Thyroid gland (tissue), 4 donors: ENCODE data around the gene CAMKMT. TPM values are rescaled to one million over a fixed set of nuclear protein-coding genes. Genes with fewer than 3 reads are reported as not detected.
"Not testable (repeated sequence)": the region's sequence is repeated elsewhere in the genome, so short reads cannot be mapped to it uniquely, and the experiment has no call there.

ENCODE experiments used
- DNase-seq, 2 donors: peaks; one replicate each; pipeline ENCODE4 v3.0.0-alpha.2; 2019
- H3K27ac ChIP-seq, 3 donors: fragments of 200-600 bp; sonication (generic); 1 replicate in 2 of 3; 2 replicates in 1 of 3; pipeline ENCODE4 v1.5.1; 2016 to 2019; ENCODE audit warnings: mild to moderate bottlenecking in 1 of 3, moderate library complexity in 1 of 3
- H3K27me3 ChIP-seq: fragments of 200-600 bp; sonication (generic); one replicate; pipeline ENCODE4 v1.5.1; 2019
- H3K36me3 ChIP-seq, 2 donors: fragments of 200-600 bp; sonication (generic); one replicate each; pipeline ENCODE4 v1.5.1; 2016 to 2019
- H3K4me1 ChIP-seq, 2 donors: fragments of 200-600 bp; sonication (generic); one replicate each; pipeline ENCODE4 v1.5.1; 2017 to 2019
- H3K4me3 ChIP-seq, 3 donors: fragments of 200-600 bp; sonication (generic); replicated peaks in 1 of 3; 1 replicate in 2 of 3; 2 replicates in 1 of 3; pipeline ENCODE4 v1.5.1; 2016; ENCODE audit warnings: mild to moderate bottlenecking in 1 of 3
- H3K9me3 ChIP-seq: fragments of 200-600 bp; sonication (generic); one replicate; pipeline ENCODE4 v1.5.1; 2017
- POLR2A ChIP-seq, 2 donors: fragments of 450-650 bp; IDR thresholded peaks; one replicate each; pipeline ENCODE4 v1.6.1; 2017; ENCODE audit warnings: antibody characterized with exemption in 2 of 2, mild to moderate bottlenecking in 2 of 2, moderate library complexity in 1 of 2
- WGBS, 2 donors: methylation state at CpG; one replicate each; pipeline ENCODE4 v1.1.5; 2017; 5-methylcytosine and 5-hydroxymethylcytosine counted together
- intact Hi-C: fragments of 100-400 bp; cut with DNase I; formaldehyde crosslinking; loops from one replicate; pipeline ENCODE4 v1.15.1; 2023
- total RNA-seq, 4 donors: library from RNA; depleted of rRNA; stranded (reverse); fragments of >200 nt; gene quantifications; one replicate each; pipeline ENCODE4 v1.2.3, GENCODE V29; 2016
- TF ChIP-seq, protein P1 (sequence below), 6 experiments: fragments of 200-600 bp in 3 of 6; fragments of 450-650 bp in 3 of 6; sonication (generic) in 3 of 6; IDR thresholded peaks; one replicate each; pipeline ENCODE4 v1.5.1; 2016 to 2019; ENCODE audit warnings: antibody characterized with exemption in 6 of 6, mild to moderate bottlenecking in 2 of 6, inconsistent platforms in 1 of 6, moderate library complexity in 1 of 6

Gene CAMKMT
- total RNA-seq, 4 donors from 2014 or later: 13.5 to 23.7 (median 17.2) TPM

DNA sequence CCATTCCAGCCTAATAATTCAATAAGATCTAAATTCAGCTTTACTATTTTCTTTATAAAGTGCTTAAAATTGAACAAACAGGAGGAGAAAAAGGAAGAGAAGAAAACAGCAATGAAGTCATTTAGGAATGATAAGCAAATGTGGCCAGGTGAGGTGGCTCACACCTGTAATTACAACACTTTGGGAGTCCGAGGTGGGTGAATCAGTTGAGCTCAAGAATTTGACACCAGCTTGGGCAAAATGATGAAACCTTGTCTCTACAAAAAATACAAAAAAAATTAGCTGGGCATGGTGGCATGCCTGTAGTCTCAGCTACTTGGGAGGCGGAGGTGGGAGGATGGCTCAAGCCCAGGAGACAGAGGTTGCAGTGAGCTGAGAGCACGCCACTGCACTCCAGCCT, 129.0 kb downstream of the CAMKMT start:
- H3K27ac ChIP-seq: no peak overlapping the region
- no peaks in the 10 kb centered on the region for H3K36me3 ChIP-seq
- no peaks in the 10 kb centered on the region for H3K27me3 ChIP-seq
- DNase-seq: no peak
- H3K4me1 ChIP-seq: no peaks in the 10 kb centered on the region
- intact Hi-C loops: no loop called here
- no peak for TF ChIP-seq POLR2A (IDR thresholded peaks at IDR 0.05)
- TF ChIP-seq, protein P1, sequence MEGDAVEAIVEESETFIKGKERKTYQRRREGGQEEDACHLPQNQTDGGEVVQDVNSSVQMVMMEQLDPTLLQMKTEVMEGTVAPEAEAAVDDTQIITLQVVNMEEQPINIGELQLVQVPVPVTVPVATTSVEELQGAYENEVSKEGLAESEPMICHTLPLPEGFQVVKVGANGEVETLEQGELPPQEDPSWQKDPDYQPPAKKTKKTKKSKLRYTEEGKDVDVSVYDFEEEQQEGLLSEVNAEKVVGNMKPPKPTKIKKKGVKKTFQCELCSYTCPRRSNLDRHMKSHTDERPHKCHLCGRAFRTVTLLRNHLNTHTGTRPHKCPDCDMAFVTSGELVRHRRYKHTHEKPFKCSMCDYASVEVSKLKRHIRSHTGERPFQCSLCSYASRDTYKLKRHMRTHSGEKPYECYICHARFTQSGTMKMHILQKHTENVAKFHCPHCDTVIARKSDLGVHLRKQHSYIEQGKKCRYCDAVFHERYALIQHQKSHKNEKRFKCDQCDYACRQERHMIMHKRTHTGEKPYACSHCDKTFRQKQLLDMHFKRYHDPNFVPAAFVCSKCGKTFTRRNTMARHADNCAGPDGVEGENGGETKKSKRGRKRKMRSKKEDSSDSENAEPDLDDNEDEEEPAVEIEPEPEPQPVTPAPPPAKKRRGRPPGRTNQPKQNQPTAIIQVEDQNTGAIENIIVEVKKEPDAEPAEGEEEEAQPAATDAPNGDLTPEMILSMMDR (IDR thresholded peaks at IDR 0.05): no peak
- H3K4me3 ChIP-seq: no peak overlapping the region
- H3K9me3 ChIP-seq: no peaks in the 10 kb centered on the region
- 98 to 100% methylated on average over 3 of the region's 3 CpGs for WGBS, 2 donors

DNA sequence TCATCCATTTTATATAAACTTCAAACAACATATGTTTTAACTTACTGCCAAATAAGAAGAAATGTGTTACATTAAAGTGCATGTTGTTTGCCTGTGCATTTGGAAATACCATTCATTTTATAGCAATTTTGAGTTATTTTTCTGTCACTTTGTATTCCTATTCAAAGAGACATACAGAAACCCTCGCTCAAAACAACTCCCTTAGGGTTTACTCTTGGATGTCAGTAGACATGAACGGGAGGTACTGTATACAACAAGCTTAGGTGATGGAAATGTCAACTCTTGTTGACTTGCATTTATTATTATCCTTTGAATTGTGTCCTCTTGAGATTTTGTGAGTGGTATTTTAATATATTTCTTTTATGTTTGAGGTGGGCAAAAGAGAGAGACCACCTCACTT, 132.3 kb downstream of the CAMKMT start:
- H3K27ac ChIP-seq: no peak overlapping the region
- no peaks in the 10 kb centered on the region for H3K36me3 ChIP-seq
- H3K4me3 ChIP-seq: no peak overlapping the region
- TF ChIP-seq, protein P1 (IDR thresholded peaks at IDR 0.05): no peak
- TF ChIP-seq POLR2A (IDR thresholded peaks at IDR 0.05): no peak
- 88 to 91% methylated on average over 2 of the region's 2 CpGs for WGBS, 2 donors
- intact Hi-C loops: no loop called here
- H3K27me3 ChIP-seq: no peaks in the 10 kb centered on the region
- H3K4me1 ChIP-seq: no peaks in the 10 kb centered on the region
- no peaks in the 10 kb centered on the region for H3K9me3 ChIP-seq
- DNase-seq: no peak

DNA sequence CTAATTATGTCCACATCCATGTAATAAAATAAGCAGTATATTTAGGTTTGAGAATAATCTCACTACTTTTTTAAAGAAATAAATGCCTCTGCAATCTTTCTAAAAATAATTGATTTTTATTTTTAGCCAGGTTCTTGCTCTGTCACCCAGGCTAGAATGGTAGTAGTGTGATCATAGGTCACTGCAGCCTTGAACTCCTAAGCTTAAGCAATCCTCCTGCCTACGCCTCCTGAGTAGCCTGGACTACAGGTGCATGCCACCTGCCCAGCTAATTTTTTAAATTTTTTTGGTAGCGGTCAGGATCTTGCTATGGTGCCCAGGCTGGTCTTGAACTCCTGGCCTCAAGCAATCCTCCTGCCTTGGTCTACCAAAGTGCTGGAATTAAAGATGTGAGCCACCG, 133.3 kb downstream of the CAMKMT start:
- 93 to 99% methylated on average over 3 of the region's 3 CpGs for WGBS, 2 donors
- intact Hi-C loops: no loop called here

DNA sequence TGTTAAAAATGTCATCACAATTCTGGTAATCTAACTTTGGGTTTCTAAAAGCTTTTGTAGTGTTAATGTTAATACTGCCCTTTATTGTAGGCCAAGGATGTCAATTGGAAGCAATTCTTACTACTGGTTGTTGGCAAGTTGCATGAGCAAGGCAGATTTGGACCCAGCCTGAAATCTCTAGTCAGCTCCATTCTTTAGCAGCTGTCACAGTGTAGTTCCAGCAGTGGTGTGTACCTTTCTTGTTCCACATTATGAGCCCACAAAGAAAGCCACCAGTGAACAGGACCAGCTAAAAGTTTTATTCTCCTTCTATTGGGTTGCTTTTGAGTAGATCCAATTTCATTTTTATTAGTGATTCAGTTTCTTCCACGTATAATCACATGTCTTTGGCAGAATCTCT, 133.8 kb downstream of the CAMKMT start:
- WGBS, 2 donors: 89 to 92% methylated on average over 1 of the region's 1 CpG
- Histone ChIP-seq H3K4me3 (no peak overlapping the region), H3K36me3 (no peaks in the 10 kb centered on the region), H3K27ac (no peak overlapping the region), H3K4me1 (no peaks in the 10 kb centered on the region), H3K9me3 (no peaks in the 10 kb centered on the region), H3K27me3 (no peaks in the 10 kb centered on the region)
- no peak for TF ChIP-seq POLR2A (IDR thresholded peaks at IDR 0.05)
- intact Hi-C loops: no loop called here
- no peak for DNase-seq

More for the DNA sequence above, 133.3 kb downstream of the CAMKMT start:
- no peaks in the 10 kb centered on the region for H3K9me3 ChIP-seq
- H3K4me1 ChIP-seq: no peaks in the 10 kb centered on the region
- TF ChIP-seq POLR2A (IDR thresholded peaks at IDR 0.05): no peak
- TF ChIP-seq, protein P1 (IDR thresholded peaks at IDR 0.05): no peak
- H3K4me3 ChIP-seq: no peak overlapping the region
- no peaks in the 10 kb centered on the region for H3K36me3 ChIP-seq
- no peak for DNase-seq
- H3K27me3 ChIP-seq: no peaks in the 10 kb centered on the region
- H3K27ac ChIP-seq: no peak overlapping the region

DNA sequence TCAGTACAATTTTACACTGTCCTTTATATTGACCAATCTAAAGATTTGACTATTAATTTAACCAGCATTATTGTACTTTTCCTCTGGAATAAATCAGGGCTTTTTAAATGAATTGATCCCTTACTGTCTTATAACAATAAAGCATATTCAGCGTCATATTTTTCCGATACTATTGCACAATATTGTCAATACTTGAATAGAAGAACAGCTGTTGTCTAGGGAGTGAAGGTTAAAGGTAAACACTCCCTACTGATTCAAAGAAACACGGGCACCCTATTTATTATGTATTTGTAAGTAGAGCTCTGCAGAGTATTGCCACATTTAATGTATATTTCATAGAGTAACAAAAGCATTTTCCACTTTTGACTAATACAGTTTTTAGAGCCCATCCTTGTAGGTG, 134.4 kb downstream of the CAMKMT start:
- Histone ChIP-seq H3K9me3 (no peaks in the 10 kb centered on the region), H3K4me1 (no peaks in the 10 kb centered on the region), H3K27ac (no peak overlapping the region), H3K36me3 (no peaks in the 10 kb centered on the region), H3K27me3 (no peaks in the 10 kb centered on the region), H3K4me3 (no peak overlapping the region)
- intact Hi-C loops: no loop called here
- TF ChIP-seq, protein P1 (IDR thresholded peaks at IDR 0.05): no peak
- TF ChIP-seq POLR2A (IDR thresholded peaks at IDR 0.05): no peak
- 93 to 96% methylated on average over 3 of the region's 3 CpGs for WGBS, 2 donors
- DNase-seq: no peak

DNA sequence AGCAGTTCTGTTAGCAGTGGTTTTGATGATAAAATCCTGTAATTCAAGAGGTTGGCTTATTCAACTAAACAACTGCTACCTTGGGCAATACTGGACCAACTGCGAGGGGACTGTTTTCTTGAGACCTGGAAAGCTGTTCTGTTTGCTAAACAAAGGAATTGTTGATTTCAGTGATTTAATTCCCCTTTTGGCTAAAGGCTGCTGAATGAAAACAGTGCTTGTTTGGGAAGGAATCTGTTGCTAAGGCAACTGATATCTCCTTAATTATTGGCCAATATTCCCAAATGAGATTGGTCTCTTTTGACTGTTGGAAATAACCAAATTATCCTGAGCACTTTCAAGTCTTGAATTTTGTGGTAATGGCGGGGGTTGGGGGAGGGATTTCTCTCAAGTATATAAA, 136.8 kb downstream of the CAMKMT start:
- Histone ChIP-seq H3K36me3 (no peaks in the 10 kb centered on the region), H3K27ac (no peak overlapping the region), H3K4me1 (no peaks in the 10 kb centered on the region), H3K27me3 (no peaks in the 10 kb centered on the region), H3K9me3 (no peaks in the 10 kb centered on the region), H3K4me3 (no peak overlapping the region)
- WGBS, 2 donors: 71 to 75% methylated on average over 2 of the region's 2 CpGs
- intact Hi-C loops: no loop called here
- no peak for DNase-seq
- TF ChIP-seq, protein P1 (IDR thresholded peaks at IDR 0.05): no peak
- TF ChIP-seq POLR2A (IDR thresholded peaks at IDR 0.05): no peak

DNA sequence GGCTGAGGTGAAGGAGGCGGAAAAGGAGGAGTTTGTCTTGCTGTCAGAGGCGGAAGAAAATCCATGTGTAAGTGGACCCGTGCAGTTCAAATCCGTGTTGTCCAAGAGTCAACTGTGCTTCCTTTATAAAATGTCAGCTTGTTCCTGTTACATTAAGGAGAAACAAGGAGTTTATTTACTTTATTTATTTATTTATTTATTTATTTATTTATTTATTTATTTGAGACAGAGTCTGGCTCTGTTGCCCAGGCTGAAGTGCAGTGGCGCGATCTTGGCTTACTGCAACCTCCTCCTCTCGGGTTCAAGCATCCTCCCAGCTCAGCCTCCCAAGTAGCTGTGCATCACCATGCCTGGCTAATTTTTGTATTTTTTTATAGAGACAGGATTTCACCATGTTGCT, 143.9 kb downstream of the CAMKMT start:
- DNase-seq, H3K4me1 ChIP-seq, H3K4me3 ChIP-seq, H3K36me3 ChIP-seq, H3K27ac ChIP-seq, H3K9me3 ChIP-seq, H3K27me3 ChIP-seq, intact Hi-C loops: not testable (repeated sequence)
- 95 to 96% methylated on average over 7 of the region's 7 CpGs for WGBS, 2 donors
